SK-N-SH (cell line): Measurements from ENCODE around the gene IQSEC3. TPM values are rescaled to one million over a fixed set of nuclear protein-coding genes. Genes with fewer than 3 reads are reported as not detected.

Source experiments
- CTCF ChIA-PET: fragments of 300-600, 350-600 bp; formaldehyde crosslinking; extraction: SDS; loops from one replicate; lab custom pipeline; 2021; lab: Yijun Ruan, JAX
- POLR2A ChIA-PET: fragments of 350-600 bp; sonication (Branson Sonifier 250); formaldehyde crosslinking; extraction: SDS; loops from one replicate; lab custom pipeline; 2020; ENCODE audit warnings: antibody characterized with exemption, inconsistent platforms; lab: Yijun Ruan, JAX
- DNase-seq: peaks from one replicate; pipeline ENCODE4 v3.0.0; 2012
- H2AFZ ChIP-seq: fragments of 200-600 bp; sonication (generic); 2 replicates; pipeline ENCODE4 v1.8.1; 2016; ENCODE audit warnings: antibody characterized with exemption, mild to moderate bottlenecking, low read depth
- H3F3A ChIP-seq: fragments of 200-600 bp; sonication (generic); replicated peaks from 2 replicates; pipeline ENCODE3; 2016; ENCODE audit warnings: antibody characterized with exemption, mild to moderate bottlenecking; ENCODE audit not compliant: insufficient read depth
- H3K27ac ChIP-seq, 2 experiments: fragments of 200-500 bp in 1 of 2; fragments of 200-600 bp in 1 of 2; sonication (Bioruptor generic) in 1 of 2; sonication (generic), shearing (Covaris generic) in 1 of 2; 2 replicates each; pipeline versions ENCODE4 v1.5.1 to v1.6.1; 2014 to 2016; ENCODE audit warnings: low read depth in 2 of 2, inconsistent platforms in 1 of 2, low read length in 1 of 2, mild to moderate bottlenecking in 1 of 2, mixed read lengths in 1 of 2
- H3K27me3 ChIP-seq: fragments of 200-600 bp; sonication (generic), shearing (Covaris generic); 2 replicates; pipeline ENCODE4 v1.6.1; 2016; ENCODE audit warnings: mixed run types; ENCODE audit not compliant: insufficient read depth
- H3K36me3 ChIP-seq, 2 experiments: fragments of 200-500 bp in 1 of 2; fragments of 200-600 bp in 1 of 2; sonication (Bioruptor generic) in 1 of 2; sonication (generic) in 1 of 2; replicated peaks in 1 of 2; 2 replicates each; pipeline versions ENCODE3 to v1.5.1; 2014 to 2016; ENCODE audit warnings: low read length in 1 of 2, mild to moderate bottlenecking in 1 of 2; ENCODE audit not compliant: insufficient read depth in 2 of 2, control insufficient read depth in 1 of 2
- H3K4me1 ChIP-seq, 2 experiments: fragments of 200-500 bp in 1 of 2; fragments of 200-600 bp in 1 of 2; sonication (Bioruptor generic) in 1 of 2; sonication (generic), shearing (Covaris generic) in 1 of 2; 2 replicates each; pipeline versions ENCODE4 v1.5.1 to v1.6.1; 2014 to 2016; ENCODE audit warnings: low read depth in 1 of 2, low read length in 1 of 2, mixed run types in 1 of 2; ENCODE audit not compliant: insufficient read depth in 2 of 2, control insufficient read depth in 1 of 2
- H3K4me2 ChIP-seq: fragments of 200-600 bp; sonication (generic), shearing (Covaris generic); 2 replicates; pipeline ENCODE4 v1.6.1; 2017; ENCODE audit warnings: mixed run types
- H3K4me3 ChIP-seq, 2 experiments: fragments of 200-500 bp in 1 of 2; fragments of 200-600 bp in 1 of 2; sonication (Bioruptor generic) in 1 of 2; sonication (generic), shearing (Covaris generic) in 1 of 2; 2 replicates each; pipeline versions ENCODE4 v1.5.1 to v1.8.1; 2014 to 2016; ENCODE audit warnings: low read depth in 2 of 2, inconsistent platforms in 1 of 2, low read length in 1 of 2, mild to moderate bottlenecking in 1 of 2, mixed read lengths in 1 of 2, moderate library complexity in 1 of 2
- H3K79me2 ChIP-seq: fragments of 200-600 bp; sonication (generic); 2 replicates; pipeline ENCODE4 v1.8.1; 2017; ENCODE audit warnings: mild to moderate bottlenecking; ENCODE audit not compliant: insufficient read depth
- H3K9ac ChIP-seq: fragments of 200-600 bp; sonication (generic); 2 replicates; pipeline ENCODE4 v1.6.1; 2017; ENCODE audit warnings: mixed run types
- H3K9me2 ChIP-seq: fragments of 200-600 bp; sonication (generic); 2 replicates; pipeline ENCODE4 v1.6.1; 2017; ENCODE audit warnings: mixed run types
- H3K9me3 ChIP-seq: fragments of 200-600 bp; sonication (generic); 2 replicates; pipeline ENCODE4 v1.6.1; 2017; ENCODE audit warnings: mixed run types, mild to moderate bottlenecking, moderate library complexity
- H4K20me1 ChIP-seq: fragments of 200-600 bp; sonication (generic); 2 replicates; pipeline ENCODE4 v1.6.1; 2017; ENCODE audit warnings: mild to moderate bottlenecking, mixed run types; ENCODE audit not compliant: insufficient read depth
- CHD2 ChIP-seq: fragments of 150-350 bp; IDR thresholded peaks from 2 replicates; pipeline ENCODE4 v1.6.1; 2018; ENCODE audit warnings: low read length; ENCODE audit not compliant: partially characterized antibody
- EP300 ChIP-seq, 2 experiments: IDR thresholded peaks; 2 replicates each; pipeline versions ENCODE4 v1.4.0 to v1.6.1; 2012; ENCODE audit warnings: borderline replicate concordance in 1 of 2, low read depth in 1 of 2, low read length in 1 of 2
- FOSL2 ChIP-seq: IDR thresholded peaks from 2 replicates; pipeline ENCODE4 v1.4.0; 2012; ENCODE audit warnings: low read depth, mild to moderate bottlenecking, moderate library complexity, borderline replicate concordance
- FOXM1 ChIP-seq: IDR thresholded peaks from 2 replicates; pipeline ENCODE4 v1.4.0; 2012; ENCODE audit warnings: low read depth, mild to moderate bottlenecking
- GATA2 ChIP-seq: sonication (generic); formaldehyde crosslinking; IDR thresholded peaks from 2 replicates; pipeline ENCODE4 v1.5.0; 2020; ENCODE audit warnings: mild to moderate bottlenecking, missing genetic modification reagents
- MXI1 ChIP-seq: IDR thresholded peaks from 2 replicates; pipeline ENCODE4 v1.6.1; 2012; ENCODE audit warnings: mild to moderate bottlenecking, low read depth, low read length, improper control_type of control experiment
- NRF1 ChIP-seq: IDR thresholded peaks from 2 replicates; pipeline ENCODE4 v1.6.1; 2012; ENCODE audit warnings: low read depth, mild to moderate bottlenecking, low read length
- RAD21 ChIP-seq: IDR thresholded peaks from 2 replicates; pipeline ENCODE4 v1.6.1; 2012; ENCODE audit warnings: mild to moderate bottlenecking, low read length
- RFX5 ChIP-seq: IDR thresholded peaks from 2 replicates; pipeline ENCODE4 v1.6.1; 2012; ENCODE audit warnings: mild to moderate bottlenecking, improper control_type of control experiment, low read length
- RXRA ChIP-seq: IDR thresholded peaks from 2 replicates; pipeline ENCODE4 v1.4.0; 2012; ENCODE audit warnings: low read depth, mild to moderate bottlenecking, borderline replicate concordance
- SIN3A ChIP-seq: IDR thresholded peaks from 2 replicates; pipeline ENCODE4 v1.6.1; 2012; ENCODE audit warnings: low read depth, mild to moderate bottlenecking, low read length, moderate library complexity, borderline replicate concordance
- SMC3 ChIP-seq: IDR thresholded peaks from 2 replicates; pipeline ENCODE4 v1.6.1; 2012; ENCODE audit warnings: low read depth, low read length, improper control_type of control experiment
- TAF1 ChIP-seq: IDR thresholded peaks from 2 replicates; pipeline ENCODE4 v1.6.1; 2012; ENCODE audit warnings: low read depth, mild to moderate bottlenecking, low read length, moderate library complexity, borderline replicate concordance
- TCF12 ChIP-seq: IDR thresholded peaks from 2 replicates; pipeline ENCODE4 v1.4.0; 2012
- TEAD4 ChIP-seq: IDR thresholded peaks from 2 replicates; pipeline ENCODE4 v1.4.0; 2012; ENCODE audit warnings: mild to moderate bottlenecking, borderline replicate concordance; ENCODE audit not compliant: insufficient read depth
- YY1 ChIP-seq: IDR thresholded peaks from 2 replicates; pipeline ENCODE4 v1.4.0; 2012; ENCODE audit warnings: low read depth, mild to moderate bottlenecking
- WGBS: methylation state at CpG from one replicate; pipeline ENCODE4 v1.1.6; 2017; ENCODE audit warnings: low lambda C conversion rate; 5-methylcytosine and 5-hydroxymethylcytosine counted together
- polyA plus RNA-seq, 3 experiments: library from polyadenylated mRNA; depleted of rRNA; stranded (reverse); fragments of >200 nt; gene quantifications; 2 replicates each; pipeline ENCODE4 v1.2.3, GENCODE V29; 2012
- TF ChIP-seq, protein P1 (sequence below): IDR thresholded peaks from 2 replicates; pipeline ENCODE4 v1.4.0; 2012; ENCODE audit warnings: low read depth
- TF ChIP-seq, protein P2 (sequence below): IDR thresholded peaks from 2 replicates; pipeline ENCODE4 v1.4.0; 2012; ENCODE audit warnings: low read depth, borderline replicate concordance
- TF ChIP-seq, protein P3 (sequence below): IDR thresholded peaks from 2 replicates; pipeline ENCODE4; 2012

The IQSEC3 gene
- polyA plus RNA-seq, 1 of the 3 experiments (the other 2 are of a cell fraction): 0.02 TPM

DNA sequence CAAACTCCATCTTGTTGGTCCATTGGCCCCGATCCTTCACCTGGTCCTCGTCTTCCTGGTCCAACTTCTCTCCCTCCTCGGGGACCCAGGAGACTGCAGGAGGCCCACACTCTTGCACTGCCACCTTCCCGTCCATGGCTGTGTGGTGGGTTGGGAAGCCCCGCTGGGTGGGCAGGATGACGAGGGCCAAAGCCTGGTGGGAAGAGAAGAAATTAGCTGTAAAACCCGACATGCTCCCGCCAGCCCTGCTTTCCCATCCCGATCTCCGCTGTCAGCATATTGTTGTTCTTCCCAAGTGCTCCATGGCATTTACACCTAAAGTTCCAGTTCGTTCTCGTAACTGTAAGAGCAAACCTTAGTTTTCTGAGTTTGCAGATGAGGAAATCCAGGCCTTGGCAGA lies 143.3 kb downstream of the IQSEC3 start:
- peaks cover 0 to 6% of the 10 kb centered on the region in 2 experiments; a peak in 1 of 4 replicates for H3K4me1 ChIP-seq
- no peaks in the 10 kb centered on the region for H3K9me3 ChIP-seq
- H3F3A ChIP-seq: no peaks in the 10 kb centered on the region
- no peaks in the 10 kb centered on the region for H3K9me2 ChIP-seq
- H2AFZ ChIP-seq: no peak overlapping the region
- TF ChIP-seq FOXM1 (no peak), RFX5 (no peak), SMC3 (no peak), YY1 (no peak), EP300 (IDR thresholded peaks at IDR 0.05; ENCODE audit: borderline replicate concordance in 1 of 2, low read depth in 1 of 2, low read length in 1 of 2) (no peak), RAD21 (no peak), CHD2 (no peak), NRF1 (no peak), RXRA (no peak), TAF1 (no peak)
- TF ChIP-seq, protein P1, sequence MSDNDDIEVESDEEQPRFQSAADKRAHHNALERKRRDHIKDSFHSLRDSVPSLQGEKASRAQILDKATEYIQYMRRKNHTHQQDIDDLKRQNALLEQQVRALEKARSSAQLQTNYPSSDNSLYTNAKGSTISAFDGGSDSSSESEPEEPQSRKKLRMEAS: no peak
- TF ChIP-seq, protein P2, sequence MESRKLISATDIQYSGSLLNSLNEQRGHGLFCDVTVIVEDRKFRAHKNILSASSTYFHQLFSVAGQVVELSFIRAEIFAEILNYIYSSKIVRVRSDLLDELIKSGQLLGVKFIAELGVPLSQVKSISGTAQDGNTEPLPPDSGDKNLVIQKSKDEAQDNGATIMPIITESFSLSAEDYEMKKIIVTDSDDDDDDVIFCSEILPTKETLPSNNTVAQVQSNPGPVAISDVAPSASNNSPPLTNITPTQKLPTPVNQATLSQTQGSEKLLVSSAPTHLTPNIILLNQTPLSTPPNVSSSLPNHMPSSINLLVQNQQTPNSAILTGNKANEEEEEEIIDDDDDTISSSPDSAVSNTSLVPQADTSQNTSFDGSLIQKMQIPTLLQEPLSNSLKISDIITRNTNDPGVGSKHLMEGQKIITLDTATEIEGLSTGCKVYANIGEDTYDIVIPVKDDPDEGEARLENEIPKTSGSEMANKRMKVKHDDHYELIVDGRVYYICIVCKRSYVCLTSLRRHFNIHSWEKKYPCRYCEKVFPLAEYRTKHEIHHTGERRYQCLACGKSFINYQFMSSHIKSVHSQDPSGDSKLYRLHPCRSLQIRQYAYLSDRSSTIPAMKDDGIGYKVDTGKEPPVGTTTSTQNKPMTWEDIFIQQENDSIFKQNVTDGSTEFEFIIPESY: no peak
- H3K9ac ChIP-seq: no peak overlapping the region
- H3K4me3 ChIP-seq: no peak overlapping the region
- ChIA-PET POLR2A (no interaction called here), CTCF (interaction anchor here (1.4 to 1.8 kb wide), 3 partner anchors 9 to 20 kb away, joined by 4 to 8 read pairs (median 5); no protein-coding TSS in a partner anchor)
- DNase-seq: no peak
- no peaks in the 10 kb centered on the region for H3K79me2 ChIP-seq
- H3K27ac ChIP-seq: no peak overlapping the region
- peaks cover 12% of the 10 kb centered on the region; the same call in 1 of the 2 replicates for H3K27me3 ChIP-seq
- no peaks in the 10 kb centered on the region for H3K36me3 ChIP-seq
- H3K4me2 ChIP-seq: no peak overlapping the region
- WGBS: 65% methylated on average over 12 of the region's 12 CpGs
- no peaks in the 10 kb centered on the region for H4K20me1 ChIP-seq

DNA sequence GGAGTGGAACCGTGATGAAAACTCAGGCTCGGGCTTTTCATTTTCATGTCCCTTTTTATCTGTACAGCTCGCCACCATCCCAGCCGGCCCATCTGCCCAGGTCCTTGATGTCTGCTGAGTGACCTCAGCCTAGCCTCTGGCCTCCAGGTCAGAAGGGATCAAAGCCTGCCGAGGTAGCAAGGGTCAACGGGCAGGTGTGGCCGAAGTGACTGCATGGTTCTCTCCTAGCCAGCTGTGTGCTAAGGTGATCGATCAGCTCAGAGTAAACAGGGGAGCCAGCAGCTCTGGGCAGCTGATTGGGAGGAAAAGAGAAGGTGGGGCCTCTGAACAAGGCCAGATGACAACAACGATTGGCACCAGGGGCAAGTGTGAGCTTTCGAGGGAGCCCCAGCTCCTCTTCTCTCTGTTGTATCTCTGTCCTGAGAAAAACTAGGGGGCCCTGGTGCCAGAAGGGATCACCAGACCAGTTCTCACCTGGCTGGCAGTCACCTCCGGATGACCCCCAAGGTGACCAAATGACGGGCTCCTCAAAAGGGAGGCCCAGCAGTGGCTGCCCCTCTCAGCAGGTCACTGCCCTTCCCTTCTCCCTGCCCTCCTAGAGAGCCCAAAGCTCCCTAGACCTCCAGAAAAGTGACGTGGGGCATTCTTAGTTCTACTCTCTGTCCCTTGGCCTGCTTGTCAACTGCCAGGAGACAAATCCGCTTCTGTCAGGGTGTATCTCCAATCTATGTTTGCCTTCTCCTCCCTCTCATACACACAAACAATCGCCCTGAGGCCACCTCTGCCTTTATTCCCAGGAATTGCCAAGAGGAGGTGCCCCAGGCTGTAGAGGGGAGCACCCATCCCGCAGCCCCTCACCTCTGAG lies 143.9 kb downstream of the IQSEC3 start:
- Histone ChIP-seq H3K27ac (no peak overlapping the region), H3K36me3 (no peaks in the 10 kb centered on the region), H3K27me3 (peaks cover 10% of the 10 kb centered on the region; the same call in 1 of the 2 replicates), H3K79me2 (no peaks in the 10 kb centered on the region), H2AFZ (no peak overlapping the region), H3F3A (no peaks in the 10 kb centered on the region), H3K9me3 (no peaks in the 10 kb centered on the region), H3K4me3 (no peak overlapping the region), H3K4me1 (peaks cover 0 to 6% of the 10 kb centered on the region in 2 experiments; a peak in 1 of 4 replicates), H4K20me1 (no peaks in the 10 kb centered on the region), H3K4me2 (no peak overlapping the region), H3K9me2 (no peaks in the 10 kb centered on the region), H3K9ac (no peak overlapping the region)
- DNase-seq: no peak
- CTCF ChIA-PET: interaction anchor here (1.4 to 1.8 kb wide), 4 partner anchors 9 to 58 kb away, joined by 4 to 8 read pairs (median 4); no protein-coding TSS in a partner anchor
- 61% methylated on average over 14 of the region's 16 CpGs for WGBS
- TF ChIP-seq FOSL2: no peak
- no peak for TF ChIP-seq TCF12
- TF ChIP-seq SMC3: no peak
- TF ChIP-seq RFX5: no peak
- TF ChIP-seq FOXM1: no peak
- TF ChIP-seq, protein P1: no peak
- TF ChIP-seq MXI1: no peak
- TF ChIP-seq RAD21: no peak
- no peak for TF ChIP-seq TAF1
- TF ChIP-seq, protein P3, sequence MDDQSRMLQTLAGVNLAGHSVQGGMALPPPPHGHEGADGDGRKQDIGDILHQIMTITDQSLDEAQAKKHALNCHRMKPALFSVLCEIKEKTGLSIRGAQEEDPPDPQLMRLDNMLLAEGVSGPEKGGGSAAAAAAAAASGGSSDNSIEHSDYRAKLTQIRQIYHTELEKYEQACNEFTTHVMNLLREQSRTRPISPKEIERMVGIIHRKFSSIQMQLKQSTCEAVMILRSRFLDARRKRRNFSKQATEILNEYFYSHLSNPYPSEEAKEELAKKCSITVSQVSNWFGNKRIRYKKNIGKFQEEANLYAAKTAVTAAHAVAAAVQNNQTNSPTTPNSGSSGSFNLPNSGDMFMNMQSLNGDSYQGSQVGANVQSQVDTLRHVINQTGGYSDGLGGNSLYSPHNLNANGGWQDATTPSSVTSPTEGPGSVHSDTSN: no peak
- TF ChIP-seq TEAD4: no peak
- no peak for TF ChIP-seq GATA2
- no peak for TF ChIP-seq RXRA
- no peak for TF ChIP-seq SIN3A
- POLR2A ChIA-PET: no interaction called here
